Stomach (tissue), 4 donors: ENCODE data around the gene CCN5.

Experiments used
- CTCF ChIP-seq, 7 experiments: fragments of 450-650 bp in 4 of 7; fragments of 200-600 bp in 3 of 7; sonication (generic) in 3 of 7; IDR thresholded peaks; one replicate each; pipeline ENCODE4 v1.5.1; 2016 to 2019; ENCODE audit warnings: antibody characterized with exemption in 7 of 7, control low read depth in 2 of 7, mild to moderate bottlenecking in 1 of 7
- EP300 ChIP-seq: sonication (generic); formaldehyde crosslinking; IDR thresholded peaks from one replicate; pipeline ENCODE4 v1.6.1; 2017; ENCODE audit warnings: antibody characterized with exemption
- POLR2A ChIP-seq, 4 donors: fragments of 450-650 bp; IDR thresholded peaks; one replicate each; pipeline ENCODE4 v1.6.1; 2016; ENCODE audit warnings: antibody characterized with exemption in 4 of 4, control low read depth in 2 of 4, mild to moderate bottlenecking in 1 of 4, moderate library complexity in 1 of 4
- POLR2AphosphoS5 ChIP-seq, 3 donors: sonication (generic); formaldehyde crosslinking; IDR thresholded peaks; one replicate each; pipeline ENCODE4 v1.6.1; 2016; ENCODE audit warnings: antibody characterized with exemption in 3 of 3

- TF ChIP-seq CTCF (IDR thresholded peaks at IDR 0.05) (no peak), POLR2AphosphoS5 (IDR thresholded peaks at IDR 0.05) (no peak), POLR2A (IDR thresholded peaks at IDR 0.05) (no peak), EP300 (no peak)
Measured at GRCh38 chr20:44743080-44743701, 28.0 kb downstream of the CCN5 start.
